GM23338 (cell line): Measurements from ENCODE around the gene TGFB1. TPM values are rescaled to one million over a fixed set of nuclear protein-coding genes. Genes with fewer than 3 reads are reported as not detected.
"Not testable (repeated sequence)": the region's sequence is repeated elsewhere in the genome, so short reads cannot be mapped to it uniquely, and the experiment has no call there.

Experiments used
- ATAC-seq: fragments of 200-7000 bp; cut with Tn5 transposase; 3 replicates; pipeline ENCODE4 v1.9.1; 2020
- DNase-seq: peaks from one replicate; pipeline ENCODE4 v3.0.0-alpha.2; 2015; ENCODE audit warnings: low spot score
- H2AFZ ChIP-seq: fragments of 200-600 bp; sonication (generic); 2 replicates; pipeline ENCODE4 v1.8.0; 2016; ENCODE audit warnings: antibody characterized with exemption, mild to moderate bottlenecking, moderate library complexity
- H3F3A ChIP-seq: fragments of 200-600 bp; sonication (generic); replicated peaks from 2 replicates; pipeline ENCODE4 v1.8.0; 2017; ENCODE audit warnings: antibody characterized with exemption, mixed run types, low read depth
- H3K27ac ChIP-seq: fragments of 200-600 bp; sonication (generic); 2 replicates; pipeline ENCODE4 v1.6.1; 2016; ENCODE audit warnings: low read depth
- H3K27me3 ChIP-seq: fragments of 200-600 bp; sonication (generic); 2 replicates; pipeline ENCODE4 v1.8.0; 2016; ENCODE audit warnings: mild to moderate bottlenecking, mixed run types, moderate library complexity; ENCODE audit not compliant: insufficient read depth
- H3K36me3 ChIP-seq: fragments of 200-600 bp; sonication (generic); 2 replicates; pipeline ENCODE4 v1.8.0; 2016; ENCODE audit warnings: mild to moderate bottlenecking; ENCODE audit not compliant: insufficient read depth
- H3K4me1 ChIP-seq: fragments of 200-600 bp; sonication (generic); 2 replicates; pipeline ENCODE4 v1.8.0; 2016; ENCODE audit warnings: mild to moderate bottlenecking, moderate library complexity; ENCODE audit not compliant: insufficient read depth
- H3K4me2 ChIP-seq: fragments of 200-600 bp; sonication (generic); 2 replicates; pipeline ENCODE4 v1.7.1; 2017; ENCODE audit warnings: mixed run types
- H3K4me3 ChIP-seq: fragments of 200-600 bp; sonication (generic); 2 replicates; pipeline ENCODE4 v1.6.1; 2016; ENCODE audit warnings: mixed run types
- H3K79me2 ChIP-seq: fragments of 200-600 bp; sonication (generic); replicated peaks from 2 replicates; pipeline ENCODE4 v1.8.0; 2017; ENCODE audit warnings: mild to moderate bottlenecking; ENCODE audit not compliant: insufficient read depth
- H3K9me2 ChIP-seq: fragments of 200-600 bp; sonication (generic); 2 replicates; pipeline ENCODE4 v1.8.0; 2017; ENCODE audit not compliant: insufficient read depth
- H4K20me1 ChIP-seq: fragments of 200-600 bp; sonication (generic); replicated peaks from 2 replicates; pipeline ENCODE4 v1.8.0; 2017; ENCODE audit warnings: mild to moderate bottlenecking; ENCODE audit not compliant: insufficient read depth
- H3K27ac Mint-ChIP-seq: 2 replicates; pipeline ENCODE4 v1.8.0; 2020; ENCODE audit warnings: inconsistent platforms, mild to moderate bottlenecking, moderate library complexity, mixed read lengths
- H3K27me3 Mint-ChIP-seq: 3 replicates; pipeline ENCODE4 v1.8.0; 2022; ENCODE audit warnings: low read depth, mild to moderate bottlenecking, moderate library complexity, mixed read lengths, inconsistent platforms; ENCODE audit not compliant: insufficient read depth, poor library complexity
- H3K36me3 Mint-ChIP-seq: 3 replicates; pipeline ENCODE4 v1.8.0; 2021; ENCODE audit warnings: low read depth, mild to moderate bottlenecking, inconsistent platforms, moderate library complexity, mixed read lengths
- H3K4me1 Mint-ChIP-seq: 3 replicates; pipeline ENCODE4 v1.8.0; 2020; ENCODE audit warnings: mild to moderate bottlenecking, inconsistent platforms, mixed read lengths
- H3K4me3 Mint-ChIP-seq: 3 replicates; pipeline ENCODE4 v1.8.0; 2021; ENCODE audit warnings: moderate library complexity, mild to moderate bottlenecking, inconsistent platforms, mixed read lengths
- H3K9me3 Mint-ChIP-seq: 3 replicates; pipeline ENCODE4 v1.8.0; 2020; ENCODE audit warnings: moderate library complexity, mild to moderate bottlenecking, inconsistent platforms, mixed read lengths
- CREB1 ChIP-seq: fragments of 250-450 bp; sonication (Bioruptor Pico); IDR thresholded peaks from 2 replicates; pipeline ENCODE4 v1.5.0; 2020; ENCODE audit warnings: low read depth, mild to moderate bottlenecking, moderate library complexity
- CTCF ChIP-seq, 2 experiments: fragments of 200-600 bp in 1 of 2; sonication (generic) in 1 of 2; conservative IDR thresholded peaks; 2 replicates each; pipeline versions ENCODE4 v1.5.1 to v1.6.1; 2016 to 2017; ENCODE audit warnings: antibody characterized with exemption in 2 of 2, low read depth in 2 of 2, mild to moderate bottlenecking in 2 of 2, moderate library complexity in 1 of 2
- ETS1 ChIP-seq: IDR thresholded peaks from 2 replicates; pipeline ENCODE4 v1.6.1; 2016; ENCODE audit warnings: antibody characterized with exemption
- EZH2 ChIP-seq: fragments of 200-600 bp; sonication (generic); IDR thresholded peaks from one replicate; pipeline ENCODE4 v1.8.0; 2017; ENCODE audit warnings: antibody characterized with exemption, mild to moderate bottlenecking, low read depth; ENCODE audit not compliant: unreplicated experiment
- EZH2phosphoT487 ChIP-seq: fragments of 200-600 bp; sonication (generic); IDR thresholded peaks from one replicate; pipeline ENCODE4 v1.8.1; 2018; ENCODE audit warnings: antibody characterized with exemption; ENCODE audit not compliant: unreplicated experiment
- JUNB ChIP-seq: IDR thresholded peaks from one replicate; pipeline ENCODE4 v1.6.1; 2016; ENCODE audit warnings: antibody characterized with exemption; ENCODE audit not compliant: unreplicated experiment
- NANOG ChIP-seq: IDR thresholded peaks from 2 replicates; pipeline ENCODE4 v1.6.1; 2016; ENCODE audit warnings: antibody characterized with exemption, borderline replicate concordance
- POLR2AphosphoS5 ChIP-seq: IDR thresholded peaks from 2 replicates; pipeline ENCODE4 v1.6.1; 2016; ENCODE audit warnings: antibody characterized with exemption, low read depth
- REST ChIP-seq: IDR thresholded peaks from one replicate; pipeline ENCODE4 v1.6.1; 2018; ENCODE audit warnings: antibody characterized with exemption; ENCODE audit not compliant: unreplicated experiment
- STAT1 ChIP-seq: IDR thresholded peaks from one replicate; pipeline ENCODE4 v1.6.1; 2016; ENCODE audit warnings: antibody characterized with exemption; ENCODE audit not compliant: unreplicated experiment
- ZNF114 ChIP-seq: fragments of 250-450 bp; sonication (Bioruptor Pico); IDR thresholded peaks from 2 replicates; pipeline ENCODE4 v1.5.0; 2020; ENCODE audit warnings: mild to moderate bottlenecking, moderate library complexity
- ZNF331 ChIP-seq: fragments of 250-450 bp; sonication (Bioruptor Pico); IDR thresholded peaks from 2 replicates; pipeline ENCODE4 v1.5.0; 2020; ENCODE audit warnings: low read depth, mild to moderate bottlenecking, moderate library complexity
- polyA plus RNA-seq: library from polyadenylated mRNA; unstranded; fragments of >200 nt; fragmentation: Nextera tagmentation; extraction: Ambion mirVana; gene quantifications from 2 replicates; pipeline ENCODE4 v1.2.1, GENCODE V29; 2016
- total RNA-seq: library from RNA; depleted of rRNA; stranded (reverse); fragments of >200 nt; shearing (Covaris generic); gene quantifications from 2 replicates; pipeline ENCODE4 v1.2.3, GENCODE V29; 2014

Gene TGFB1
- total and polyA plus RNA-seq, 2 experiments from 2014 or later, result 0.99 to 7.9 TPM

- no peak for TF ChIP-seq ZNF114 (CRISPR knock-in tag)
- TF ChIP-seq CTCF (conservative IDR thresholded peaks at IDR 0.05; ENCODE audit: low read depth in 2 of 2), result no peak
- TF ChIP-seq JUNB, result no peak
- no peak for TF ChIP-seq POLR2AphosphoS5
- TF ChIP-seq EZH2phosphoT487, result no peak
- TF ChIP-seq REST, result no peak
- no peak for TF ChIP-seq ZNF331 (CRISPR knock-in tag)
- TF ChIP-seq ETS1, result no peak
- no peak for TF ChIP-seq STAT1
- no peak for TF ChIP-seq CREB1
- no peak for TF ChIP-seq EZH2
- TF ChIP-seq NANOG, result no peak
Measured at GRCh38 chr19:41350735-41351338, 2.9 kb downstream of the TGFB1 start (continued).

- H3K4me1 ChIP-seq, H3K4me3 Mint-ChIP-seq, H3K79me2 ChIP-seq, ATAC-seq, H2AFZ ChIP-seq, H3K9me3 Mint-ChIP-seq, H3K36me3 ChIP-seq, H3K9me2 ChIP-seq, H3K4me2 ChIP-seq, H4K20me1 ChIP-seq, H3F3A ChIP-seq, H3K36me3 Mint-ChIP-seq, H3K4me1 Mint-ChIP-seq, H3K27ac ChIP-seq, H3K27ac Mint-ChIP-seq, DNase-seq, H3K4me3 ChIP-seq: not testable (repeated sequence)
- peaks cover 25% of the 10 kb centered on the region for H3K27me3 ChIP-seq
- peaks cover 27% of the 10 kb centered on the region for H3K27me3 Mint-ChIP-seq
Measured at GRCh38 chr19:41346916-41347315, 6.8 kb downstream of the TGFB1 start.
